ENCODE measurements around the gene COPS2.

DNA sequence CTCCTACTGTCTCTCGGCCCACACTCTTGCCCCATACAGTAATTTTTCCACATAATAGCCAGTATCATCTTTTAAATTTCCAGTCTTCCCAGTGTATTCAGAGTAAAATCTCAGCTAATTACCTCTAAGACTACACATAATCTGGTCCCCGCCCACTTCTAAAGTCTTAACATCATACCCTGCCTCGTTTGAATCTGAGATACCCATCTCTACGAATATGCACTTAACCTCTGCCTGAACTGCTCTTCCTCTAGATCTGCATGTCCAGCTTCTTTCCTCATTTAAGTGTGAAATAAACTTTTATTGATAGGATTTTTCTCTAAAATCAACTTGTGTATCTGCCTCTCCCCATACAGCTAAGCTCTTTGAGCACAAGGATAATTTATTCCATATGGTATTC is 34.6 kb downstream of the COPS2 start:
- TF ChIP-seq CTCF (IDR thresholded peaks at IDR 0.05) (no peak), POLR2AphosphoS5 (IDR thresholded peaks at IDR 0.05) (no peak), EP300 (IDR thresholded peaks at IDR 0.05) (no peak)
